K562 (cell line): ENCODE results near the gene MAGEE1. TPM values are rescaled to one million over a fixed set of nuclear protein-coding genes. Genes with fewer than 3 reads are reported as not detected.

Source experiments
- ATAC-seq: fragments of 200-7000 bp; cut with Tn5 transposase; 3 replicates; pipeline ENCODE4 v1.9.1; 2020; ENCODE audit warnings: moderate library complexity
- BruUV-seq: library from RNA; stranded (reverse); fragments of 400-500 nt; replicated peaks from 2 replicates; lab custom pipeline; 2021; lab: Mats Ljungman, UMichigan
- CTCF ChIA-PET: fragments of 300-600 bp; formaldehyde crosslinking; extraction: SDS; loops from one replicate; lab custom pipeline; 2021; ENCODE audit warnings: low intra/inter-chr PET ratio; lab: Yijun Ruan, JAX
- POLR2A ChIA-PET: fragments of 300-600, 350-650 bp; sonication (Branson Sonifier 250); formaldehyde crosslinking; extraction: SDS; loops from one replicate; lab custom pipeline; 2021; ENCODE audit warnings: antibody characterized with exemption, inconsistent platforms; lab: Yijun Ruan, JAX
- DNase-seq, 4 experiments: peaks; one replicate each; pipeline versions ENCODE4 v3.0.0 to v3.0.0-alpha.2; 2011 to 2018; ENCODE audit warnings: low spot score in 3 of 4, mixed read lengths in 3 of 4; ENCODE audit errors: extremely low read depth in 1 of 4
- FAIRE-seq: peaks from 2 replicates; lab custom pipeline; 2011; peaks lifted over from hg19 to GRCh38; lab: Jason Lieb, UNC
- H2AFZ ChIP-seq: 2 replicates; pipeline ENCODE4 v1.6.0; 2011; ENCODE audit warnings: low read depth, low read length, control low read depth, inconsistent platforms
- H3K27ac ChIP-seq: fragments of 200-600 bp; 3 replicates; pipeline ENCODE4 v1.8.0; 2011; ENCODE audit warnings: low read depth, mild to moderate bottlenecking, control low read depth, inconsistent platforms, low read length, moderate library complexity, mixed read lengths; ENCODE audit errors: extremely low read depth
- H3K27me3 ChIP-seq, 2 experiments: fragments of 300-600 bp in 1 of 2; 2 replicates in 1 of 2; 3 replicates in 1 of 2; pipeline versions ENCODE4 v1.6.0 to v1.8.0; 2011; ENCODE audit warnings: inconsistent platforms in 2 of 2, low read length in 2 of 2, mild to moderate bottlenecking in 1 of 2, mixed read lengths in 1 of 2, moderate library complexity in 1 of 2; ENCODE audit not compliant: control insufficient read depth in 2 of 2, insufficient read depth in 2 of 2
- H3K36me3 ChIP-seq: fragments of 300-600 bp; 3 replicates; pipeline ENCODE4 v1.8.0; 2011; ENCODE audit warnings: mild to moderate bottlenecking, low read length, inconsistent platforms; ENCODE audit not compliant: control insufficient read depth, insufficient read depth
- H3K4me1 ChIP-seq, 2 experiments: fragments of 200-600 bp in 1 of 2; replicated peaks in 1 of 2; 2 replicates in 1 of 2; 3 replicates in 1 of 2; pipeline versions ENCODE4 v1.5.1 to v1.8.0; 2011; ENCODE audit warnings: inconsistent platforms in 2 of 2, low read length in 2 of 2, mild to moderate bottlenecking in 1 of 2, mixed read lengths in 1 of 2, moderate library complexity in 1 of 2; ENCODE audit not compliant: control insufficient read depth in 2 of 2, insufficient read depth in 2 of 2
- H3K4me2 ChIP-seq: 2 replicates; pipeline ENCODE4 v1.6.1; 2011; ENCODE audit warnings: low read length, control low read depth, inconsistent platforms, mixed read lengths; ENCODE audit not compliant: insufficient read depth
- H3K4me3 ChIP-seq: fragments of 200-600 bp; sonication (generic), shearing (Covaris generic); 2 replicates; pipeline ENCODE4 v1.5.1; 2016; ENCODE audit warnings: control low read depth, inconsistent platforms
- H3K79me2 ChIP-seq: fragments of 200-600 bp; 3 replicates; pipeline ENCODE4 v1.8.0; 2011; ENCODE audit warnings: low read length, inconsistent platforms; ENCODE audit not compliant: control insufficient read depth, insufficient read depth
- H3K9ac ChIP-seq, 2 experiments: 2 replicates each; pipeline versions ENCODE4 v1.6.0 to v1.6.1; 2011; ENCODE audit warnings: low read depth in 2 of 2, low read length in 2 of 2, control low read depth in 1 of 2, inconsistent platforms in 1 of 2, mild to moderate bottlenecking in 1 of 2, mixed read lengths in 1 of 2; ENCODE audit not compliant: insufficient read depth in 1 of 2
- H3K9me1 ChIP-seq: one replicate; pipeline ENCODE4 v1.6.0; 2011; ENCODE audit warnings: inconsistent platforms, mild to moderate bottlenecking, low read length, moderate library complexity; ENCODE audit not compliant: control insufficient read depth, insufficient read depth
- H3K9me3 ChIP-seq: replicated peaks from 2 replicates; pipeline ENCODE4 v1.5.1; 2011; ENCODE audit warnings: low read depth, low read length, inconsistent platforms; ENCODE audit not compliant: control insufficient read depth, insufficient read depth
- H4K20me1 ChIP-seq: replicated peaks from 2 replicates; pipeline ENCODE4 v1.6.1; 2011; ENCODE audit warnings: low read length, inconsistent platforms, mixed read lengths; ENCODE audit not compliant: control insufficient read depth, insufficient read depth
- GABPA ChIP-seq: fragments of 200-800 bp; sonication (Bioruptor generic); conservative IDR thresholded peaks from 2 replicates; pipeline ENCODE4 v1.6.1; 2016; ENCODE audit warnings: low read depth, missing genetic modification characterization, missing compliant biosample characterization
- HNRNPUL1 ChIP-seq: fragments of 200-400 bp; formaldehyde crosslinking; IDR thresholded peaks from 2 replicates; pipeline ENCODE4 v1.6.1; 2017; ENCODE audit warnings: low read length
- MAFF ChIP-seq: IDR thresholded peaks from 2 replicates; pipeline ENCODE4 v1.6.1; 2012; ENCODE audit warnings: low read length, improper control_type of control experiment
- MAFG ChIP-seq: fragments of 450-650 bp; conservative IDR thresholded peaks from 2 replicates; pipeline ENCODE4 v1.6.1; 2016; ENCODE audit warnings: missing genetic modification characterization, missing compliant biosample characterization
- MAFK ChIP-seq: IDR thresholded peaks from 2 replicates; pipeline ENCODE4 v1.6.1; 2011; ENCODE audit warnings: low read length, improper control_type of control experiment
- MXI1 ChIP-seq: IDR thresholded peaks from 2 replicates; pipeline ENCODE4 v1.6.1; 2011; ENCODE audit warnings: low read depth, mild to moderate bottlenecking, improper control_type of control experiment, low read length
- NR2C2 ChIP-seq, 2 experiments: fragments of 200-800 bp in 1 of 2; sonication (Bioruptor generic) in 1 of 2; sonication (generic) in 1 of 2; formaldehyde crosslinking in 1 of 2; IDR thresholded peaks; 2 replicates each; pipeline versions ENCODE4 v1.6.1 to v1.8.0; 2016 to 2022; ENCODE audit warnings: mild to moderate bottlenecking in 1 of 2, missing compliant biosample characterization in 1 of 2, missing genetic modification characterization in 1 of 2, missing genetic modification reagents in 1 of 2
- SMAD1 ChIP-seq: fragments of 150-350 bp; IDR thresholded peaks from 2 replicates; pipeline ENCODE4 v1.6.1; 2014; ENCODE audit warnings: low read length, low read depth; ENCODE audit not compliant: partially characterized antibody
- U2AF1 ChIP-seq: fragments of 200-400 bp; formaldehyde crosslinking; optimal IDR thresholded peaks from 2 replicates; pipeline ENCODE3; 2017; ENCODE audit warnings: mild to moderate bottlenecking, low read depth, low read length, moderate library complexity
- ZKSCAN8 ChIP-seq: fragments of 200-800 bp; sonication (Bioruptor generic); IDR thresholded peaks from 2 replicates; pipeline ENCODE4 v1.6.1; 2016; ENCODE audit warnings: missing genetic modification characterization, missing compliant biosample characterization
- ZNF24 ChIP-seq: fragments of 450-650 bp; IDR thresholded peaks from 2 replicates; pipeline ENCODE4 v1.6.1; 2016
- ZNF274 ChIP-seq: IDR thresholded peaks from 2 replicates; pipeline ENCODE4 v1.6.1; 2011; ENCODE audit warnings: low read depth, mild to moderate bottlenecking, low read length, moderate library complexity, borderline replicate concordance
- ZNF316 ChIP-seq: fragments of 450-650 bp; IDR thresholded peaks from 2 replicates; pipeline ENCODE4 v1.6.1; 2016
- ZNF699 ChIP-seq: fragments of 250-450 bp; sonication (Bioruptor Pico); IDR thresholded peaks from 2 replicates; pipeline ENCODE4 v1.8.0; 2021; ENCODE audit warnings: mild to moderate bottlenecking, moderate library complexity; ENCODE audit not compliant: insufficient replicate concordance
- WGBS: fragments of 100-300 bp; shearing (Covaris generic); methylation state at CpG from one replicate; pipeline ENCODE4 v1.1.6; 2016; ENCODE audit warnings: low coverage, mixed read lengths; ENCODE audit not compliant: insufficient coverage; ENCODE audit errors: missing lambda C conversion rate; 5-methylcytosine and 5-hydroxymethylcytosine counted together
- in situ Hi-C: fragments of 300-500 bp; cut with MboI; formaldehyde crosslinking; loops from 4 replicates; pipeline ENCODE4 v1.15.0; 2018; ENCODE audit warnings: inconsistent platforms, mixed read lengths
- intact Hi-C: fragments of 100-400 bp; cut with micrococcal nuclease; formaldehyde crosslinking; loops from 2 replicates; pipeline ENCODE4 v1.14.2; 2022
- polyA plus RNA-seq, 8 experiments: library from polyadenylated mRNA; depleted of rRNA in 4 of 8; stranded (reverse) in 5 of 8; unstranded in 3 of 8; fragments of >200 nt; fragmentation: Nextera tagmentation in 2 of 8; fragmentation: Illumina TruSeq in 1 of 8; extraction: Ambion mirVana in 2 of 8; extraction: Trizol in 1 of 8; gene quantifications; 2 replicates each; pipeline versions ENCODE4 v1.2.1 to v1.2.3, GENCODE V29; 2011 to 2014; ENCODE audit warnings: inconsistent platforms in 1 of 8, missing spikeins in 1 of 8
- total RNA-seq, 7 experiments: library from RNA; depleted of rRNA in 6 of 7; stranded (reverse); fragments of >200 nt in 6 of 7; fragmentation: Illumina TruSeq in 2 of 7; extraction: Trizol in 2 of 7; gene quantifications; 2 replicates each; pipeline versions ENCODE4 v1.2.1 to v1.2.3, GENCODE V29; 2011 to 2021; ENCODE audit warnings: low replicate concordance in 1 of 7
- TF ChIP-seq, protein P1 (sequence below): fragments of 450-650 bp; formaldehyde crosslinking; conservative IDR thresholded peaks from 2 replicates; pipeline ENCODE4 v1.4.0; 2022; ENCODE audit warnings: mild to moderate bottlenecking, missing genetic modification characterization

The MAGEE1 gene
- total and polyA plus RNA-seq, 9 of the 15 experiments (the other 6 are each of a cell fraction or from before 2014, with no cell fraction given), result 0.01 to 0.11 (median 0.04) TPM; not detected in 5

DNA sequence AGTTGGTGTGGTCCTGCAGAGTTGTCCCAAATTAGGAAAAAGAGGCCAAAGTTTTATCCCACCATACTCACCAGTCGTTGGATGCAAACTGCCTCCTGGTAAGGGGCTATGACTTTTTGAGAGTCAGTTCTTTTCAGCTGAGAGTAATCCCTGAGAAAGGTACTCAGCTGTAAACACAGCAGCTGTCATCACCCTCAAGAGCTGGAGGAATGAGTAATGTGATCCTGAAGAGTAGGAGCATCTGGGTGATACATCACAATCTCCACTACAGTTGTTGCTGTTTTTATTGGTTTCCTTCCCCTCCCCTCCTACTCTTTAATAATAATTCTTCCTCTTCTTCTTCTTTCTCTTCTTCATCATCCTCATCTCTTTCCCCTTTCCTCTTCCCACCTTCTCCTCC, 5.7 kb downstream of the MAGEE1 start:
- Histone ChIP-seq H3K9me1 (no peaks in the 10 kb centered on the region), H3K79me2 (no peaks in the 10 kb centered on the region), H4K20me1 (no peaks in the 10 kb centered on the region)
- POLR2A ChIA-PET, result no interaction called here
- TF ChIP-seq MXI1 (no peak), GABPA (tag) (no peak), ZNF699 (CRISPR knock-in tag) (no peak), ZKSCAN8 (CRISPR knock-in tag) (no peak), ZNF274 (no peak)
- TF ChIP-seq, all 486 proteins: peak for 0
- in situ Hi-C loops (no loop called here), intact Hi-C loops (no loop called here)
- Histone ChIP-seq H3K9ac (no peak overlapping the region), H3K4me2 (no peak overlapping the region), H3K27me3 (no peaks in the 10 kb centered on the region), H3K36me3 (no peaks in the 10 kb centered on the region), H2AFZ (no peak overlapping the region), H3K9me3 (no peaks in the 10 kb centered on the region), H3K4me1 (peaks cover 0 to 2% of the 10 kb centered on the region in 2 experiments; a peak in 1 of 5 replicates), H3K4me3 (no peak overlapping the region), H3K27ac (no peak overlapping the region)
- BruUV-seq, result no TSS peak
- FAIRE-seq (no peak), ATAC-seq (no peak), DNase-seq (no peak)
- CTCF ChIA-PET, result no interaction called here
- WGBS, result 0% methylated on average over 1 of the region's 1 CpG

DNA sequence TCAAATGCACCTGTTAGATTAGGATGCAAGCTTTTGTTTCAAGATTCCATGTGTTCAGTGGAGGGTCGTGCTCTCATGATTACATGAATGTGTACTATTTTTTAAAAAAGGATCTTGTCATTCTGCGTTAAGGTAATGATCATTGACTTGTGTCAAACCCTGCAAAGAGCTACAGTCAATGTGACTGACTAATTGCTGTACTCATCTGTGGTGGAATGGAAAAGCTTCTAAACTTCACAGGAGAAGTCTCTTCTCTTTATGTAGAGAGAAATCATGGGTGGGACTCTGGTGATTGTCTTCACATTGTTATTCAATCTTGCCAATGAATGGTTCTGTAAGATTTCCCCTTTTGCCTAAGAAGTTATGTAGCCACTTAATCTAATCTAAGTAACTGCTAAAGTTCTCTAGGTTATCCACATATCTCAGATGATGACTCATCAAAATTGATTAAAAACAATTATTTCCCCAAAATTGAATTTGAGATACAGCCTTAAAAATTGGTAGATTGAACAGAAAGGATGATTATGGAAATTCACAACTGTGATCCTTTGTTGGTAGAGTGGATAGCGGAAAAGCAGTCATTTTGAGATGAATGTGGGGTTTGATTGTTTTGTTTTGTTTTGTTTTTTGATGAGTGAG, 6.7 kb downstream of the MAGEE1 start:
- in situ Hi-C loops, result no loop called here
- no peaks in the 10 kb centered on the region for H3K36me3 ChIP-seq
- H3K27me3 ChIP-seq, result no peaks in the 10 kb centered on the region
- no peak overlapping the region for H3K9ac ChIP-seq
- DNase-seq, result no peak
- no peaks in the 10 kb centered on the region for H3K9me1 ChIP-seq
- H4K20me1 ChIP-seq, result no peaks in the 10 kb centered on the region
- CTCF ChIA-PET, result no interaction called here
- no peaks in the 10 kb centered on the region for H3K9me3 ChIP-seq
- no peaks in the 10 kb centered on the region for H3K4me1 ChIP-seq
- ATAC-seq, result no peak
- 0% methylated on average over 3 of the region's 3 CpGs for WGBS
- H3K79me2 ChIP-seq, result no peaks in the 10 kb centered on the region
- no peak overlapping the region for H3K4me3 ChIP-seq
- POLR2A ChIA-PET, result no interaction called here
- no peak overlapping the region for H2AFZ ChIP-seq
- no peak overlapping the region for H3K27ac ChIP-seq
- no peak for FAIRE-seq
- intact Hi-C loops, result no loop called here
- H3K4me2 ChIP-seq, result no peak overlapping the region
- BruUV-seq, result no TSS peak
- TF ChIP-seq SMAD1, result no peak
- peak; percentile 58; the same call in 1 of the 2 replicates for TF ChIP-seq MAFG (tag)
- no peak for TF ChIP-seq NR2C2 (CRISPR knock-in tag; IDR thresholded peaks at IDR 0.05)
- TF ChIP-seq NR2C2 (tag; IDR thresholded peaks at IDR 0.05), result no peak
- TF ChIP-seq HNRNPUL1, result no peak
- no peak for TF ChIP-seq ZNF24
- peak; percentile 61 for TF ChIP-seq ZNF316
- peak; percentile 38 for TF ChIP-seq MAFF
- TF ChIP-seq U2AF1, result no peak
- TF ChIP-seq MAFK, result peak; percentile 45; the same call in 1 of the 2 replicates
- TF ChIP-seq, protein P1, sequence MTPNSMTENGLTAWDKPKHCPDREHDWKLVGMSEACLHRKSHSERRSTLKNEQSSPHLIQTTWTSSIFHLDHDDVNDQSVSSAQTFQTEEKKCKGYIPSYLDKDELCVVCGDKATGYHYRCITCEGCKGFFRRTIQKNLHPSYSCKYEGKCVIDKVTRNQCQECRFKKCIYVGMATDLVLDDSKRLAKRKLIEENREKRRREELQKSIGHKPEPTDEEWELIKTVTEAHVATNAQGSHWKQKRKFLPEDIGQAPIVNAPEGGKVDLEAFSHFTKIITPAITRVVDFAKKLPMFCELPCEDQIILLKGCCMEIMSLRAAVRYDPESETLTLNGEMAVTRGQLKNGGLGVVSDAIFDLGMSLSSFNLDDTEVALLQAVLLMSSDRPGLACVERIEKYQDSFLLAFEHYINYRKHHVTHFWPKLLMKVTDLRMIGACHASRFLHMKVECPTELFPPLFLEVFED (CRISPR knock-in tag), result no peak
